ENCODE results near the gene PTPRE. TPM values are rescaled to one million over a fixed set of nuclear protein-coding genes. Genes with fewer than 3 reads are reported as not detected.

The PTPRE gene
- total RNA-seq, 1 experiment from 2014 or later = 3.1 TPM

GRCh38 chr10:128128582-128128981, 221.7 kb downstream of the PTPRE start (continued):
- TF ChIP-seq, protein P1, sequence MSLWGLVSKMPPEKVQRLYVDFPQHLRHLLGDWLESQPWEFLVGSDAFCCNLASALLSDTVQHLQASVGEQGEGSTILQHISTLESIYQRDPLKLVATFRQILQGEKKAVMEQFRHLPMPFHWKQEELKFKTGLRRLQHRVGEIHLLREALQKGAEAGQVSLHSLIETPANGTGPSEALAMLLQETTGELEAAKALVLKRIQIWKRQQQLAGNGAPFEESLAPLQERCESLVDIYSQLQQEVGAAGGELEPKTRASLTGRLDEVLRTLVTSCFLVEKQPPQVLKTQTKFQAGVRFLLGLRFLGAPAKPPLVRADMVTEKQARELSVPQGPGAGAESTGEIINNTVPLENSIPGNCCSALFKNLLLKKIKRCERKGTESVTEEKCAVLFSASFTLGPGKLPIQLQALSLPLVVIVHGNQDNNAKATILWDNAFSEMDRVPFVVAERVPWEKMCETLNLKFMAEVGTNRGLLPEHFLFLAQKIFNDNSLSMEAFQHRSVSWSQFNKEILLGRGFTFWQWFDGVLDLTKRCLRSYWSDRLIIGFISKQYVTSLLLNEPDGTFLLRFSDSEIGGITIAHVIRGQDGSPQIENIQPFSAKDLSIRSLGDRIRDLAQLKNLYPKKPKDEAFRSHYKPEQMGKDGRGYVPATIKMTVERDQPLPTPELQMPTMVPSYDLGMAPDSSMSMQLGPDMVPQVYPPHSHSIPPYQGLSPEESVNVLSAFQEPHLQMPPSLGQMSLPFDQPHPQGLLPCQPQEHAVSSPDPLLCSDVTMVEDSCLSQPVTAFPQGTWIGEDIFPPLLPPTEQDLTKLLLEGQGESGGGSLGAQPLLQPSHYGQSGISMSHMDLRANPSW (CRISPR knock-in tag; conservative IDR thresholded peaks at IDR 0.05; ENCODE audit: low read depth) = no peak
- TF ChIP-seq ATF3 (CRISPR knock-in tag; conservative IDR thresholded peaks at IDR 0.05) = no peak
- TF ChIP-seq TEAD4 (CRISPR knock-in tag; IDR thresholded peaks at IDR 0.05) = no peak

GRCh38 chr10:128130051-128130450, 223.1 kb downstream of the PTPRE start:
- Mint-ChIP-seq H3K4me3 (no peak overlapping the region), H3K27me3 (ENCODE audit: low read depth) (no peaks in the 10 kb centered on the region), H3K36me3 (no peaks in the 10 kb centered on the region), H3K9me3 (no peaks in the 10 kb centered on the region), H3K27ac (no peak overlapping the region), H3K4me1 (peaks cover 11% of the 10 kb centered on the region)
- ATAC-seq (no peak), DNase-seq (ENCODE audit: low spot score) (no peak)
- POLR2A ChIA-PET = no interaction called here
- no peak for TF ChIP-seq ZNF416 (CRISPR knock-in tag; IDR thresholded peaks at IDR 0.05)
- CTCF ChIA-PET = no interaction called here

Other genes starting within 250 kb of the PTPRE start
- gene FOXI2, start 169.9 kb upstream of the PTPRE start, total RNA-seq (2021) = 1.2 to 1.7 TPM (median 1.4 TPM) in 3 replicates
- gene CLRN3, start 14.2 kb upstream of the PTPRE start, total RNA-seq (2021) = not detected in 3 replicates
- 93.6 to 118 TPM (median 96.5 TPM) in 3 replicates for gene MKI67, start 219.3 kb downstream of the PTPRE start, total RNA-seq (2021)